ENCODE results near the gene FZR1.

FZR1 gene

DNA sequence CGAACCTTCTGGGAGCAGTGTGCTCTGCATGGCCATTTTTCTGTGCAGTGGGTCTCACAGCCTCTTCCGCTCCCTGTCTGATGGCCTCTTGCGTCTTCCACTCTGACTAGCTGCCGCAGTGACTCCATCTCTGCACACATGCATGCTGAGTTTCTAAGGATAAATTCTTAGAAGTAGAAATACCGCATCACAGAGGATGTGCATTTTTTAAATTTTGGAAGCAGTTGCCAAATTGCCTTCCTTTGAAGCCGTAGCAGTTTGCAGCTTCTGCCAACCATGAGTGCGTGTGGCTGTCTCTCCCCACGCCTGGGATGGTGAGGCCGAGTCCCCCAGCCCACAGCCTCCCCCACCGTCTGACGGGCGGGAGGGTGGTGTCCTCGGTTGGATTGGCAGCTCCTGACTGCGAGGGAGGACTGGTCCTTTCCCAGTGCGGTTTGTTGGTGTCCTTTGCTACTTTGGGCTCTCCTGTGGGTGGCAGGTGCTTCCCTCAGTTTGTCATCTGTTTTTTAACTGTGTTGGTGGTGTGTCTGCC, 9.8 kb downstream of the FZR1 start:
- Histone ChIP-seq H3K4me2 (ENCODE audit: low read length) (no peak overlapping the region), H3K9ac (ENCODE audit: low read length) (no peak overlapping the region), H3K79me2 (ENCODE audit: control insufficient read depth, insufficient read depth, low read length, poor library complexity) (peaks cover 32% of the 10 kb centered on the region), H3K27me3 (ENCODE audit: insufficient read depth, low read length) (no peaks in the 10 kb centered on the region), H3K18ac (ENCODE audit: low read length) (no peak overlapping the region), H3K36me3 (ENCODE audit: control insufficient read depth in 1 of 2, insufficient read depth in 2 of 2, low read length in 2 of 2) (peaks cover 59 to 63% of the 10 kb centered on the region in 2 experiments), H2BK5ac (ENCODE audit: low read depth, low read length, poor library complexity) (no peak overlapping the region), H2AFZ (ENCODE audit: insufficient read depth, low read length, poor library complexity) (no peak overlapping the region), H3K27ac (ENCODE audit: low read depth, low read length) (no peak overlapping the region), H3K14ac (ENCODE audit: low read length) (no peak overlapping the region), H2BK120ac (ENCODE audit: insufficient read depth, low read length, poor library complexity) (no peak overlapping the region), H3K9me3 (ENCODE audit: insufficient read depth, low read depth, low read length) (peaks cover 3% of the 10 kb centered on the region), H2AK5ac (ENCODE audit: low read length) (no peak overlapping the region), H4K8ac (ENCODE audit: low read depth, low read length) (no peak overlapping the region), H4K91ac (ENCODE audit: low read depth, low read length) (no peak overlapping the region), H3K4ac (ENCODE audit: low read depth, low read length) (peak overlapping the region; percentile 47), H4K12ac (ENCODE audit: low read depth, low read length) (no peak overlapping the region), H3K23ac (ENCODE audit: low read length) (no peak overlapping the region), H3K79me1 (ENCODE audit: low read length) (peaks cover 3% of the 10 kb centered on the region), H3K4me3 (ENCODE audit: low read depth, low read length) (no peak overlapping the region), H3K4me1 (ENCODE audit: control insufficient read depth in 1 of 2, insufficient read depth in 2 of 2, low read length in 2 of 2) (peaks cover 16 to 29% of the 10 kb centered on the region in 2 experiments), H2BK12ac (ENCODE audit: low read length) (no peak overlapping the region)
- no peak for DNase-seq
- WGBS (ENCODE audit: extremely low coverage, insufficient coverage, insufficient read length): no CpG with 5 or more reads among the region's 15 CpGs

- H3K79me2 ChIP-seq (ENCODE audit: control insufficient read depth, insufficient read depth, low read length, poor library complexity): peaks cover 26% of the 10 kb centered on the region
- H2AK5ac ChIP-seq (ENCODE audit: low read length): no peak overlapping the region
- H4K91ac ChIP-seq (ENCODE audit: low read depth, low read length): no peak overlapping the region
- H2BK12ac ChIP-seq (ENCODE audit: low read length): no peak overlapping the region
- H2BK5ac ChIP-seq (ENCODE audit: low read depth, low read length, poor library complexity): no peak overlapping the region
- peaks cover 3% of the 10 kb centered on the region for H3K9me3 ChIP-seq (ENCODE audit: insufficient read depth, low read depth, low read length)
- no peak overlapping the region for H4K8ac ChIP-seq (ENCODE audit: low read depth, low read length)
- no peaks in the 10 kb centered on the region for H3K27me3 ChIP-seq (ENCODE audit: insufficient read depth, low read length)
- no peak overlapping the region for H3K23ac ChIP-seq (ENCODE audit: low read length)
- H3K4ac ChIP-seq (ENCODE audit: low read depth, low read length): peak overlapping the region; percentile 37
- peaks cover 51 to 55% of the 10 kb centered on the region in 2 experiments for H3K36me3 ChIP-seq (ENCODE audit: control insufficient read depth in 1 of 2, insufficient read depth in 2 of 2, low read length in 2 of 2)
- no peak overlapping the region for H3K4me3 ChIP-seq (ENCODE audit: low read depth, low read length)
- no peak overlapping the region for H3K4me2 ChIP-seq (ENCODE audit: low read length)
- no peak for DNase-seq
- no peak overlapping the region for H3K27ac ChIP-seq (ENCODE audit: low read depth, low read length)
- H3K14ac ChIP-seq (ENCODE audit: low read length): no peak overlapping the region
- H2AFZ ChIP-seq (ENCODE audit: insufficient read depth, low read length, poor library complexity): peak overlapping the region; percentile 17
- no CpG with 5 or more reads among the region's 15 CpGs for WGBS (ENCODE audit: extremely low coverage, insufficient coverage, insufficient read length)
- peaks cover 20 to 32% of the 10 kb centered on the region in 2 experiments for H3K4me1 ChIP-seq (ENCODE audit: control insufficient read depth in 1 of 2, insufficient read depth in 2 of 2, low read length in 2 of 2)
- H3K9ac ChIP-seq (ENCODE audit: low read length): no peak overlapping the region
- no peak overlapping the region for H4K12ac ChIP-seq (ENCODE audit: low read depth, low read length)
- peaks cover 4% of the 10 kb centered on the region for H3K79me1 ChIP-seq (ENCODE audit: low read length)
- H3K18ac ChIP-seq (ENCODE audit: low read length): no peak overlapping the region
- H2BK120ac ChIP-seq (ENCODE audit: insufficient read depth, low read length, poor library complexity): no peak overlapping the region
Measured at GRCh38 chr19:3516675-3517207, 10.6 kb downstream of the FZR1 start.

GRCh38 chr19:3517638-3518037, 11.5 kb downstream of the FZR1 start:
- Histone ChIP-seq H3K4me1 (ENCODE audit: control insufficient read depth in 1 of 2, insufficient read depth in 2 of 2, low read length in 2 of 2) (peaks cover 20 to 36% of the 10 kb centered on the region in 2 experiments), H3K23ac (ENCODE audit: low read length) (no peak overlapping the region), H3K4me3 (ENCODE audit: low read depth, low read length) (no peak overlapping the region), H4K91ac (ENCODE audit: low read depth, low read length) (no peak overlapping the region), H3K18ac (ENCODE audit: low read length) (no peak overlapping the region), H3K27me3 (ENCODE audit: insufficient read depth, low read length) (no peaks in the 10 kb centered on the region), H3K27ac (ENCODE audit: low read depth, low read length) (no peak overlapping the region), H2BK5ac (ENCODE audit: low read depth, low read length, poor library complexity) (no peak overlapping the region), H3K9ac (ENCODE audit: low read length) (no peak overlapping the region), H3K4ac (ENCODE audit: low read depth, low read length) (no peak overlapping the region), H3K9me3 (ENCODE audit: insufficient read depth, low read depth, low read length) (peaks cover 3% of the 10 kb centered on the region), H2AK5ac (ENCODE audit: low read length) (no peak overlapping the region), H3K36me3 (ENCODE audit: control insufficient read depth in 1 of 2, insufficient read depth in 2 of 2, low read length in 2 of 2) (peaks cover 51 to 55% of the 10 kb centered on the region in 2 experiments), H4K12ac (ENCODE audit: low read depth, low read length) (no peak overlapping the region), H2AFZ (ENCODE audit: insufficient read depth, low read length, poor library complexity) (no peak overlapping the region), H4K8ac (ENCODE audit: low read depth, low read length) (no peak overlapping the region), H3K79me1 (ENCODE audit: low read length) (peaks cover 4% of the 10 kb centered on the region), H3K4me2 (ENCODE audit: low read length) (no peak overlapping the region), H3K79me2 (ENCODE audit: control insufficient read depth, insufficient read depth, low read length, poor library complexity) (peaks cover 23% of the 10 kb centered on the region), H2BK120ac (ENCODE audit: insufficient read depth, low read length, poor library complexity) (no peak overlapping the region), H3K14ac (ENCODE audit: low read length) (no peak overlapping the region), H2BK12ac (ENCODE audit: low read length) (no peak overlapping the region)
- no peak for DNase-seq
- WGBS (ENCODE audit: extremely low coverage, insufficient coverage, insufficient read length): no CpG with 5 or more reads among the region's 2 CpGs

GRCh38 chr19:3518255-3518654, 12.1 kb downstream of the FZR1 start:
- Histone ChIP-seq H3K9me3 (ENCODE audit: insufficient read depth, low read depth, low read length) (peaks cover 3% of the 10 kb centered on the region), H3K9ac (ENCODE audit: low read length) (no peak overlapping the region), H3K18ac (ENCODE audit: low read length) (no peak overlapping the region), H3K4me1 (ENCODE audit: control insufficient read depth in 1 of 2, insufficient read depth in 2 of 2, low read length in 2 of 2) (peaks cover 20 to 36% of the 10 kb centered on the region in 2 experiments), H3K4me3 (ENCODE audit: low read depth, low read length) (no peak overlapping the region), H2BK120ac (ENCODE audit: insufficient read depth, low read length, poor library complexity) (no peak overlapping the region), H3K23ac (ENCODE audit: low read length) (no peak overlapping the region), H2AFZ (ENCODE audit: insufficient read depth, low read length, poor library complexity) (no peak overlapping the region), H3K4me2 (ENCODE audit: low read length) (no peak overlapping the region), H4K8ac (ENCODE audit: low read depth, low read length) (no peak overlapping the region), H3K27ac (ENCODE audit: low read depth, low read length) (no peak overlapping the region), H3K4ac (ENCODE audit: low read depth, low read length) (peak overlapping the region; percentile 47), H3K27me3 (ENCODE audit: insufficient read depth, low read length) (no peaks in the 10 kb centered on the region), H3K36me3 (ENCODE audit: control insufficient read depth in 1 of 2, insufficient read depth in 2 of 2, low read length in 2 of 2) (peaks cover 53 to 55% of the 10 kb centered on the region in 2 experiments), H2BK12ac (ENCODE audit: low read length) (no peak overlapping the region), H2AK5ac (ENCODE audit: low read length) (no peak overlapping the region), H3K79me1 (ENCODE audit: low read length) (peaks cover 4% of the 10 kb centered on the region), H4K91ac (ENCODE audit: low read depth, low read length) (no peak overlapping the region), H3K14ac (ENCODE audit: low read length) (no peak overlapping the region), H4K12ac (ENCODE audit: low read depth, low read length) (no peak overlapping the region), H2BK5ac (ENCODE audit: low read depth, low read length, poor library complexity) (no peak overlapping the region), H3K79me2 (ENCODE audit: control insufficient read depth, insufficient read depth, low read length, poor library complexity) (peaks cover 18% of the 10 kb centered on the region)
- no peak for DNase-seq
- no CpG with 5 or more reads among the region's 10 CpGs for WGBS (ENCODE audit: extremely low coverage, insufficient coverage, insufficient read length)
